HEK293 (cell line): ENCODE measurements around the gene GRIK4.

Experiments
- CTCF ChIA-PET: fragments of 350-600 bp; formaldehyde crosslinking; extraction: SDS; loops from one replicate; lab custom pipeline; 2021; ENCODE audit warnings: antibody characterized with exemption; lab: Yijun Ruan, JAX
- POLR2A ChIA-PET: fragments of 300-600 bp; formaldehyde crosslinking; extraction: SDS; loops from one replicate; lab custom pipeline; 2020; ENCODE audit warnings: antibody characterized with exemption, inconsistent platforms; lab: Yijun Ruan, JAX
- H3K27ac ChIP-seq: fragments of 200-500 bp; sonication (Bioruptor generic); 2 replicates; pipeline ENCODE4 v1.5.1; 2014; ENCODE audit warnings: low read depth, low read length, control low read depth, inconsistent platforms; ENCODE audit errors: extremely low read depth
- H3K36me3 ChIP-seq, 2 experiments: fragments of 200-500 bp in 1 of 2; sonication (Bioruptor generic) in 1 of 2; 1 replicate in 1 of 2; 2 replicates in 1 of 2; pipeline ENCODE4 v1.5.1; 2014 to 2017; ENCODE audit warnings: inconsistent platforms in 2 of 2, low read length in 2 of 2; ENCODE audit not compliant: control insufficient read depth in 2 of 2, insufficient read depth in 1 of 2
- H3K4me1 ChIP-seq: fragments of 200-500 bp; sonication (Bioruptor generic); 2 replicates; pipeline ENCODE4 v1.5.1; 2014; ENCODE audit warnings: mild to moderate bottlenecking, low read length, inconsistent platforms; ENCODE audit not compliant: control insufficient read depth, insufficient read depth
- H3K4me3 ChIP-seq: 2 replicates; pipeline ENCODE4 v1.5.1; 2011; ENCODE audit warnings: low read depth, mild to moderate bottlenecking, control low read depth, low read length, moderate library complexity
- H3K9me3 ChIP-seq: fragments of 200-500 bp; sonication (Bioruptor generic); 2 replicates; pipeline ENCODE4 v1.5.1; 2014; ENCODE audit warnings: low read depth, low read length, inconsistent platforms; ENCODE audit not compliant: control insufficient read depth, insufficient read depth
- HOXA7 ChIP-seq: sonication (generic); formaldehyde crosslinking; IDR thresholded peaks from 2 replicates; pipeline ENCODE4 v1.8.1; 2022; ENCODE audit warnings: missing genetic modification reagents, borderline replicate concordance
- HOXC10 ChIP-seq: sonication (generic); formaldehyde crosslinking; IDR thresholded peaks from 2 replicates; pipeline ENCODE4 v1.8.1; 2023; ENCODE audit warnings: mild to moderate bottlenecking, missing genetic modification reagents
- YY2 ChIP-seq: fragments of 450-650 bp; formaldehyde crosslinking; IDR thresholded peaks from 2 replicates; pipeline ENCODE4 v1.5.1; 2016; ENCODE audit warnings: missing biosample characterization, missing genetic modification characterization
- ZBTB17 ChIP-seq: fragments of 450-650 bp; formaldehyde crosslinking; IDR thresholded peaks from 2 replicates; pipeline ENCODE4 v1.5.1; 2016; ENCODE audit warnings: missing biosample characterization, missing genetic modification characterization
- ZBTB20 ChIP-seq: fragments of 450-650 bp; formaldehyde crosslinking; IDR thresholded peaks from 2 replicates; pipeline ENCODE4 v1.5.1; 2016; ENCODE audit warnings: missing biosample characterization, missing genetic modification characterization
- ZNF24 ChIP-seq: fragments of 450-650 bp; formaldehyde crosslinking; IDR thresholded peaks from 2 replicates; pipeline ENCODE4 v1.5.1; 2016; ENCODE audit warnings: missing biosample characterization, missing genetic modification characterization
- ZNF571 ChIP-seq: fragments of 450-650 bp; formaldehyde crosslinking; IDR thresholded peaks from 2 replicates; pipeline ENCODE4 v1.5.0; 2017; ENCODE audit warnings: missing biosample characterization, missing genetic modification characterization
- ZNF707 ChIP-seq: fragments of 450-650 bp; formaldehyde crosslinking; IDR thresholded peaks from 2 replicates; pipeline ENCODE4 v1.5.1; 2016; ENCODE audit warnings: missing biosample characterization, missing genetic modification characterization
- ZNF776 ChIP-seq: fragments of 450-650 bp; formaldehyde crosslinking; IDR thresholded peaks from 2 replicates; pipeline ENCODE4 v1.5.0; 2017; ENCODE audit warnings: missing biosample characterization, missing genetic modification characterization, borderline replicate concordance
- TF ChIP-seq, protein P1 (sequence below): fragments of 450-650 bp; formaldehyde crosslinking; conservative IDR thresholded peaks from 2 replicates; pipeline ENCODE4 v1.5.1; 2016; ENCODE audit warnings: low read depth, missing biosample characterization, missing genetic modification characterization
- TF ChIP-seq, protein P2 (sequence below): fragments of 450-650 bp; formaldehyde crosslinking; IDR thresholded peaks from 2 replicates; pipeline ENCODE4 v1.5.1; 2016; ENCODE audit warnings: missing biosample characterization, missing genetic modification characterization

The GRIK4 gene

DNA sequence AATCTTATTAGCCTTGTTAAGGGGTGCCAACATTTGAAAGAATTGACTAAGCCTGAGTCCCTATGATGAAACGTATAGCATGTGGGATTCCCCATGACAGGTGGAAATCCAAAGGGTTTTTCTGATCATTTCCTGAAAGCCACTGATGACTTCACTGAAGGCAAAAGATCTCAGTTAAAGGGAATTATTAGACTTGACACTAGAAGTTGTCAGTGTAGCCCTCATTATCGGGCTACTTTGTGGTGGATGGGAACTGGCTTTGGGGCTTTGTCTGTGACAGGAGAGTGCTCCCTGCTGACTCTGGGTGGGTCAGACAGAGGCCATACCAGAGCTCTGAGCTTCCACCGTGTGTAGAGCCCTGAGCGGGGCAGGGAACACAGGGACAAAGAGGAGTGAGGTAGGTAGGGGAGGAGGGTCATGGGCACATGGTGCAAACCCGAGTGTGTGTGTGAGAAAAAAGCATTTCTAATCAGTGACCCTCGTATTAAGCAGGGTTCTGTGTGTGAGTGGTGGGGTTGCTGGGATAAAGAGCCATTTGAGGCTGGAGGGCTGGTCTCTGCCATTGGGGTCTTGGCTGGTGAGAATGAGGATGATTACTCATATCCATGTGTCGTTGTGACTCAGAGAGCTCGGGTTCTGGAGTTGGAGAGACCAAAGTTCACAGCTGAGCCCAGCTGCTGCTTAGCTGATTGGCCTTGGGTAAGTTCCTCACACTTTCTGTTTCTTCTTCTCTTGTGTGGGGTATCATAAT lies 101.1 kb downstream of the GRIK4 start (continued):
- no peak for TF ChIP-seq HOXA7 (CRISPR knock-in tag)
- no peak for TF ChIP-seq ZNF571 (tag by site-specific recombination)

DNA sequence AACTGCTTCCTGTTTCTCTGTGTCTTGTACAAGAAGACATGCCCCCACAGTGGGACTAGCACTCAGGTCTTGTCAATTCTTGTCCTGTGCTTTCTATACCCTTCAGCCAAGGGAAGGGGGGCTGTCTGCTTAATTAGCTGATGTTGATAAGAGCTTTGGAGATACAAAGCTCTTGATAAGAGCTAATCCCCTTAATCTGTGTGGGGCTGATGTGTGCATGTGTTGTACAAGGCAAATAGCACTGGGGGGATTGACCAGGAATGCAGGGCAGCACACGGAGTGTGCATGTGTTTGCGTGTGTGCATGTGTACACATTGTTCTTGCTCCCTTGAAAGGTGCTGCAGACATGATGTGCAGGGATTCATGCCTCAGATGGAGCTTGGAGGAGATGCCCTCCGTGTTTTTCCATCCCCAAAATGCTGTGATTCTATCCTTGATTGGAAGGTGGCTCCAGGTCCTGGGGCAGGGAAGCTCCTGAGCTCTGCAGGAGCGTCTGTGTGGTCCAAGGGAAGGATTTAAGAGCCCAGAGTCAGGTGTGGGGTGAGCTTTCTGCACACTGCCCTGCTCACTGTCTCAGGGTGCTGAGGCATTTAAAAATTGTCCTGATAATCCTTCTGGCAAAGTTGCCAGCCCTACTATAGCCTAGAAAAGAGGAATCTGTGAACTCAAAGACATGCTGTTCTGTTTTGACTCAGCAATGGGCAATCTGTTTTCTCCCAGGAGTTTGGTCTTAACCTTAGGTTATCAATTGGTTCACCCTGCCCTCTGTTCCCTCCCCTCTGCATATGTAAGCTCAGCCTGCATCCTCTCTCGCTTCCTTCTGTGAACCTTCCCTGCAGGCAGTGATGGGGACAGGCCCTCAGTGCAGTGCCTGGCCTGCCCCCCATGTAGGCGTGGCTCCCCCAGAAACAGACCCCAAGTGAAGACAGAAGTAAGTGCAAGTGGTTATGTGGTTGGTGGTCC lies 102.0 kb downstream of the GRIK4 start:
- POLR2A ChIA-PET, result no interaction called here

DNA sequence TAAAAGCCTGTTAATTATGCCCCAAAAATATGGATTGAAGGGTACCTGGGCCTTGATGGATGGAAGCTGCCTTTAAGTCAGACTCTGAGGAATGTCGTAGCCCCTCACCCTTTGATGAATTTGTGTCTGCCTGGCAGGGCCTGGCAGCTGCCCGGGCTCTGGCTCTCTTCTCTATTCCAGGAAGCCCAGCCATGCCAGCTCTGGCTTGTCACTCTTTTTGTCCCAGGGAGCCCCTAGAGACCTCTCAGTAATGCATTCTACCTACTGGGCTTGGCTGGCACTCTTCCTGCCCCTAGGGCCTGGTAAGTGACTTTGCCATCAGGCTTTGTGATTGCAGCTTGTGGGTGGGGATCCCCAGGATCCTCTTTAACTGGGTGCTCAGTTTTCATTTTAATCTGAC lies 103.8 kb downstream of the GRIK4 start:
- Histone ChIP-seq H3K36me3 (no peaks in the 10 kb centered on the region), H3K4me3 (no peak overlapping the region), H3K27ac (no peak overlapping the region), H3K9me3 (no peaks in the 10 kb centered on the region), H3K4me1 (no peaks in the 10 kb centered on the region)
- ChIA-PET CTCF (interaction anchor here (0.6 to 0.7 kb wide), 2 partner anchors 33 to 314 kb away, joined by 3 read pairs; no protein-coding TSS in a partner anchor), POLR2A (no interaction called here)
- TF ChIP-seq YY2 (tag by site-specific recombination) (no peak), ZBTB20 (tag by site-specific recombination) (no peak), ZNF24 (tag by site-specific recombination) (no peak), ZNF707 (tag by site-specific recombination) (no peak)
- TF ChIP-seq, protein P1, sequence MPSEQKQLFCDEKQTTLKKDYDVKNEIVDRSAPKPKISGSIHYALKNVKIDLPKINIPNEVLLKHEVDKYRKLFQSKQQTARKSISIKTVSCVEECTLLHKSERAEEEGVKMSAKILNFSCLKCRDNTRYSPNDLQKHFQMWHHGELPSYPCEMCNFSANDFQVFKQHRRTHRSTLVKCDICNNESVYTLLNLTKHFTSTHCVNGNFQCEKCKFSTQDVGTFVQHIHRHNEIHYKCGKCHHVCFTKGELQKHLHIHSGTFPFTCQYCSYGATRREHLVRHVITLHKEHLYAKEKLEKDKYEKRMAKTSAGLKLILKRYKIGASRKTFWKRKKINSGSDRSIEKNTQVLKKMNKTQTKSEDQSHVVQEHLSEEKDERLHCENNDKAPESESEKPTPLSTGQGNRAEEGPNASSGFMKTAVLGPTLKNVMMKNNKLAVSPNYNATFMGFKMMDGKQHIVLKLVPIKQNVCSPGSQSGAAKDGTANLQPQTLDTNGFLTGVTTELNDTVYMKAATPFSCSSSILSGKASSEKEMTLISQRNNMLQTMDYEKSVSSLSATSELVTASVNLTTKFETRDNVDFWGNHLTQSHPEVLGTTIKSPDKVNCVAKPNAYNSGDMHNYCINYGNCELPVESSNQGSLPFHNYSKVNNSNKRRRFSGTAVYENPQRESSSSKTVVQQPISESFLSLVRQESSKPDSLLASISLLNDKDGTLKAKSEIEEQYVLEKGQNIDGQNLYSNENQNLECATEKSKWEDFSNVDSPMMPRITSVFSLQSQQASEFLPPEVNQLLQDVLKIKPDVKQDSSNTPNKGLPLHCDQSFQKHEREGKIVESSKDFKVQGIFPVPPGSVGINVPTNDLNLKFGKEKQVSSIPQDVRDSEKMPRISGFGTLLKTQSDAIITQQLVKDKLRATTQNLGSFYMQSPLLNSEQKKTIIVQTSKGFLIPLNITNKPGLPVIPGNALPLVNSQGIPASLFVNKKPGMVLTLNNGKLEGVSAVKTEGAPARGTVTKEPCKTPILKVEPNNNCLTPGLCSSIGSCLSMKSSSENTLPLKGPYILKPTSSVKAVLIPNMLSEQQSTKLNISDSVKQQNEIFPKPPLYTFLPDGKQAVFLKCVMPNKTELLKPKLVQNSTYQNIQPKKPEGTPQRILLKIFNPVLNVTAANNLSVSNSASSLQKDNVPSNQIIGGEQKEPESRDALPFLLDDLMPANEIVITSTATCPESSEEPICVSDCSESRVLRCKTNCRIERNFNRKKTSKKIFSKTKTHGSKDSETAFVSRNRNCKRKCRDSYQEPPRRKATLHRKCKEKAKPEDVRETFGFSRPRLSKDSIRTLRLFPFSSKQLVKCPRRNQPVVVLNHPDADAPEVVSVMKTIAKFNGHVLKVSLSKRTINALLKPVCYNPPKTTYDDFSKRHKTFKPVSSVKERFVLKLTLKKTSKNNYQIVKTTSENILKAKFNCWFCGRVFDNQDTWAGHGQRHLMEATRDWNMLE (tag by site-specific recombination), result no peak
- TF ChIP-seq, protein P2, sequence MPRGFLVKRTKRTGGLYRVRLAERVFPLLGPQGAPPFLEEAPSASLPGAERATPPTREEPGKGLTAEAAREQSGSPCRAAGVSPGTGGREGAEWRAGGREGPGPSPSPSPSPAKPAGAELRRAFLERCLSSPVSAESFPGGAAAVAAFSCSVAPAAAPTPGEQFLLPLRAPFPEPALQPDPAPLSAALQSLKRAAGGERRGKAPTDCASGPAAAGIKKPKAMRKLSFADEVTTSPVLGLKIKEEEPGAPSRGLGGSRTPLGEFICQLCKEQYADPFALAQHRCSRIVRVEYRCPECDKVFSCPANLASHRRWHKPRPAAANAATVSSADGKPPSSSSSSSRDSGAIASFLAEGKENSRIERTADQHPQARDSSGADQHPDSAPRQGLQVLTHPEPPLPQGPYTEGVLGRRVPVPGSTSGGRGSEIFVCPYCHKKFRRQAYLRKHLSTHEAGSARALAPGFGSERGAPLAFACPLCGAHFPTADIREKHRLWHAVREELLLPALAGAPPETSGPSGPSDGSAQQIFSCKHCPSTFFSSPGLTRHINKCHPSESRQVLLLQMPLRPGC (tag by site-specific recombination), result no peak

More for the DNA sequence above, 102.0 kb downstream of the GRIK4 start:
- Histone ChIP-seq H3K9me3 (no peaks in the 10 kb centered on the region), H3K4me3 (no peak overlapping the region), H3K27ac (no peak overlapping the region), H3K4me1 (no peaks in the 10 kb centered on the region; the same call in 1 of the 2 replicates), H3K36me3 (no peaks in the 10 kb centered on the region)
- CTCF ChIA-PET, result no interaction called here
- TF ChIP-seq ZBTB17 (tag by site-specific recombination) (peak; percentile 52; the same call in 1 of the 2 replicates), HOXC10 (no peak), ZNF776 (tag by site-specific recombination) (no peak)
